ENCODE data around the gene CERKL. TPM values are rescaled to one million over a fixed set of nuclear protein-coding genes. Genes with fewer than 3 reads are reported as not detected.
A peak's percentile ranks its signal among the peaks of the same experiment; 100 is the strongest.

Gene CERKL
- total RNA-seq, 2 donors from 2014 or later: not detected

DNA sequence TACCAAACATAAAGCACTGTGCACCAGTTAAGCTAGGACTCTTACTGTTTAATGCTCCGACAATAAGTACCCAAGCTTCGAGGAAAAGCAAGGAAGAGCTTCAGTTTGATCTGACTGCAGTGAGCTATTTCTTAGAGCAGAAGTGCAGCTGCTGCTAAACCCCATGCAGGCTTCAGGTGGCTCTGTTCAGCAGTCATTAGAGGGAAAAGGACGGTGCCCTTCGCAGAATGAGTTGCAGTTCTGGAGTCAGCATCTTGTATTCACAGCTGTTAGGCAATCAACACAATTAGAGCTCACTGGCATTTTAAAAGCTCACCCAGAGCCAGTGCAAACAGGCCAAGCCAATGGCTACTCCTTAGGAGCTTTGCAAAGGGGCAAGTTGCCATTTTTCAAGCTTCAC, 1.5 kb upstream of the CERKL start:
- TF ChIP-seq, protein P1, sequence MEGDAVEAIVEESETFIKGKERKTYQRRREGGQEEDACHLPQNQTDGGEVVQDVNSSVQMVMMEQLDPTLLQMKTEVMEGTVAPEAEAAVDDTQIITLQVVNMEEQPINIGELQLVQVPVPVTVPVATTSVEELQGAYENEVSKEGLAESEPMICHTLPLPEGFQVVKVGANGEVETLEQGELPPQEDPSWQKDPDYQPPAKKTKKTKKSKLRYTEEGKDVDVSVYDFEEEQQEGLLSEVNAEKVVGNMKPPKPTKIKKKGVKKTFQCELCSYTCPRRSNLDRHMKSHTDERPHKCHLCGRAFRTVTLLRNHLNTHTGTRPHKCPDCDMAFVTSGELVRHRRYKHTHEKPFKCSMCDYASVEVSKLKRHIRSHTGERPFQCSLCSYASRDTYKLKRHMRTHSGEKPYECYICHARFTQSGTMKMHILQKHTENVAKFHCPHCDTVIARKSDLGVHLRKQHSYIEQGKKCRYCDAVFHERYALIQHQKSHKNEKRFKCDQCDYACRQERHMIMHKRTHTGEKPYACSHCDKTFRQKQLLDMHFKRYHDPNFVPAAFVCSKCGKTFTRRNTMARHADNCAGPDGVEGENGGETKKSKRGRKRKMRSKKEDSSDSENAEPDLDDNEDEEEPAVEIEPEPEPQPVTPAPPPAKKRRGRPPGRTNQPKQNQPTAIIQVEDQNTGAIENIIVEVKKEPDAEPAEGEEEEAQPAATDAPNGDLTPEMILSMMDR (IDR thresholded peaks at IDR 0.05): no peak
- Histone ChIP-seq H3K27ac (no peak overlapping the region), H3K27me3 (no peaks in the 10 kb centered on the region), H3K9me3 (no peaks in the 10 kb centered on the region), H3K36me3 (no peaks in the 10 kb centered on the region), H3K4me1 (peaks cover 0 to 8% of the 10 kb centered on the region in 2 donors), H3K4me3 (no peak overlapping the region)
- DNase-seq (ENCODE audit: low spot score): no peak

DNA sequence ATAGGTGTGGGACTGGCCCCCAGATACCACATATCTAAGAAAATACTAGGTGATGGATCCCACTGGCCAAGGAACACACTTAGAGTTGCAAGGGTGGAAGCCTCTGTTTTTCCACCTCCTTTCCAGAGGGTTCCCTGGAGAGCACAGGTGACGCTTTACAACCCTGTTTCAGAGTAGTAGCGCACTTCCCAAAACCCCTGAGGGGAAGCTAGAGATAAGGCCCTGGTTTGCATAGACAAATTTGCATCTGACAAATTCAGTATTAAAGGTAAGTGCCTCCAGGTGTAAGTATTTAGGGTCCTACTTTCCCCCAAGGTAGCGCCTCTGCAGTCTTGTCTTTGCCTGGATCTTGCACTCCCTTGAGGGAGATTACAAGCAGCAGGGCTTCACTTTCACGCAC, 474 bp upstream of the CERKL start:
- H3K4me1 ChIP-seq: peaks cover 0 to 8% of the 10 kb centered on the region in 2 donors

DNA sequence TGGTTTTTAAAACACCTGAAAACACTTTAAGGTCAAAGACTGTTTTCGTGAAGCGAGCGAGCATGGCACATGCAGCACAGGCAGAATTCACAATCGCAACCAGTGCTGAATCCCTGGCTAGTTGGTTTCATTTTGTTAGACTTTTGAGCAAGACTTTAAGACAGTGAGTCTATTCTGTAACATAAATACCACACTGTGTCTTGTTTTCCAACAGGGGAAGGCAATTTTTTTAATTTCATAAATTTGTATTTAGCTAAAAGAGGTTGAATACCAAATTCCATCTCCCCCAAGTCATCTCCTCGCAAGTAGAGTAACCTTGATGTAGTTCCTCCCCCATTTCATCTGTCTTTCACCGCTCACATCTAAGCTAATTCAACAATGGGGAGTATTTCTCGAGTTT, 1.4 kb downstream of the CERKL start:
- DNase-seq (ENCODE audit: low spot score): no peak
- H3K4me3 ChIP-seq: no peak overlapping the region

More for the DNA sequence above, 474 bp upstream of the CERKL start:
- TF ChIP-seq, protein P1 (IDR thresholded peaks at IDR 0.05): no peak
- Histone ChIP-seq H3K27me3 (no peaks in the 10 kb centered on the region), H3K9me3 (no peaks in the 10 kb centered on the region), H3K36me3 (no peaks in the 10 kb centered on the region), H3K27ac (no peak overlapping the region), H3K4me3 (peak overlapping the region in 1 of 2 donors; percentile 56)
- no peak for DNase-seq (ENCODE audit: low spot score)

DNA sequence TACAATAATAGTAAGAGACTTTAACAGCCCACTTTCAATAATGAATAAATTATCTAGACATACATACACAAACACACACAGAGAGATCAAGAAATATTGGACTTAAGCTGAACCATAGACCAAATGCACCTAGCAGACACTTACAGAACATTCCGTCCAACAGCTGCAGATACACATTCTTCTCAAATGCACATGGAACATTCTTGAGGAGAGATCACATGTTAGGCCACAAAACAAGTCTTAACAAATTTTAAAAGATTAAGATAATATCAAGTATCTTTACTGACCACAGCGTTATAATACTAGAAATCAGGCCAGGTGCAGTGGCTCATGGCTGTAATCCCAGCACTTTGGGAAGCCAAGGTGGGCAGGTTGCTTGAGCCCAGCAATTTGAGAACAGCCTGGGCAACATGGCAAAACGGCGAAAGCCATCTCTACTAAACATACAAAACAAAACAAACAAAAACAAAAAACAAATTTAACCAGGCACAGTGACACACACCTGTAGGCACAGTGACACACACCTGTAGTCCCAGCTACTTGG, 7.4 kb downstream of the CERKL start:
- TF ChIP-seq, protein P1 (IDR thresholded peaks at IDR 0.05): no peak
- Histone ChIP-seq H3K4me3 (no peak overlapping the region), H3K27ac (no peak overlapping the region), H3K4me1 (no peaks in the 10 kb centered on the region), H3K9me3 (no peaks in the 10 kb centered on the region), H3K36me3 (no peaks in the 10 kb centered on the region), H3K27me3 (no peaks in the 10 kb centered on the region)
- DNase-seq (ENCODE audit: low spot score): no peak

More for the DNA sequence above, 1.4 kb downstream of the CERKL start:
- no peaks in the 10 kb centered on the region for H3K36me3 ChIP-seq
- no peaks in the 10 kb centered on the region for H3K27me3 ChIP-seq
- peaks cover 0 to 8% of the 10 kb centered on the region in 2 donors for H3K4me1 ChIP-seq
- TF ChIP-seq, protein P1 (IDR thresholded peaks at IDR 0.05): no peak
- H3K27ac ChIP-seq: no peak overlapping the region
- no peaks in the 10 kb centered on the region for H3K9me3 ChIP-seq

DNA sequence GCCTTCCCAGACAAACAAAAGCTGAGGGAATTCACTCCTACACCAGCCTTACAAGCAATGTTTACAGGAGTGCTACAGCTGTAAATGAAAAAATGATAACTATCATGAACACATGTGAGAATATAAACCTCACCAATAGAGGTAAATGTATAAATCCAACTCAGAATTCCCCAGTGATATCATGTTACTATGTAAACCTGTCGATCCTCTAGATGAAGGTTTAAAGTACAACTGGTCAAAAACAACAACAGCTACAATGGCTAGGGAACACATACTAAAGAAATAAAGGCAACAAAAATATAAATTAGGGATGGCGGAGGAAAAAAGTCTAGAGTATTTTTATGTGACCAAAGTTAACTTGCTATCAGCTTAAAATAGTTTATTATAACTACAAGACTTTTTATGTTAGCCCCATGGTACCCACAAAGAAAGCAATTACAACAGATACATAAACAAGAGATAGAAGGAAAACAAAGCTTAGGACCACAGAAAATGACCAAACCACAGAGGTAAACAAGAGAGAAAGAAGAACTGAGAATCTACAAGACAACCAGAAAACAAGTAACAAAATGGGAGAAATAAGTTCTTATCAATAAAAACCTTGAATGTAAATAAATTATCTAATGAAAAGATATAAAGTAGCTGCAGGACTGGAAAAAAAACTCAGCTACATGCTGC, 8.3 kb downstream of the CERKL start:
- no peaks in the 10 kb centered on the region for H3K9me3 ChIP-seq
- H3K27me3 ChIP-seq: no peaks in the 10 kb centered on the region
- H3K4me3 ChIP-seq: no peak overlapping the region
- TF ChIP-seq, protein P1 (IDR thresholded peaks at IDR 0.05): no peak
- H3K4me1 ChIP-seq: no peaks in the 10 kb centered on the region
- DNase-seq (ENCODE audit: low spot score): no peak
- H3K36me3 ChIP-seq: no peaks in the 10 kb centered on the region
- H3K27ac ChIP-seq: no peak overlapping the region

All from right atrium auricular region (tissue), 2 donors.